HG03469 (cell line): Measurements from ENCODE around the gene WNT8A.
"Not testable (repeated sequence)": the region's sequence is repeated elsewhere in the genome, so short reads cannot be mapped to it uniquely, and the experiment has no call there.

ENCODE experiments used
- ATAC-seq: cut with Tn5 transposase; IDR thresholded peaks from one replicate; pipeline ENCODE4 v1.9.1; 2021; ENCODE audit warnings: mild to moderate bottlenecking, moderate library complexity, moderate number of reproducible peaks; ENCODE audit not compliant: unreplicated experiment

Gene WNT8A

GRCh38 chr5:138083702-138084101 lies at the start of gene WNT8A:
Gene WNT8A (plus strand): TSS chr5:138084033. CDS start chr5:138084128, 95 bp downstream.
- no peak for ATAC-seq

- ATAC-seq: peak; percentile 30
Observed at GRCh38 chr5:138035605-138036537, 48.0 kb upstream of the WNT8A start.

- ATAC-seq: no peak
Observed at GRCh38 chr5:138037271-138037670, 46.6 kb upstream of the WNT8A start.

GRCh38 chr5:138037907-138038633 lies 45.8 kb upstream of the WNT8A start:
- ATAC-seq: no peak

GRCh38 chr5:138038826-138039225 lies 45.0 kb upstream of the WNT8A start:
- no peak for ATAC-seq

- not testable (repeated sequence) for ATAC-seq
Observed at GRCh38 chr5:138045283-138045682, 38.5 kb upstream of the WNT8A start.

- ATAC-seq: no peak
Observed at GRCh38 chr5:138051441-138052296, 32.2 kb upstream of the WNT8A start.

GRCh38 chr5:138052718-138053117 lies 31.1 kb upstream of the WNT8A start:
- ATAC-seq: not testable (repeated sequence)

GRCh38 chr5:138053554-138053953 lies 30.3 kb upstream of the WNT8A start:
- ATAC-seq: no peak

- ATAC-seq: no peak
Observed at GRCh38 chr5:138054206-138054605, 29.6 kb upstream of the WNT8A start.

- no peak for ATAC-seq
Observed at GRCh38 chr5:138054847-138055558, 28.8 kb upstream of the WNT8A start.

GRCh38 chr5:138064526-138064925 lies 19.3 kb upstream of the WNT8A start:
- no peak for ATAC-seq

GRCh38 chr5:138065102-138065501 lies 18.7 kb upstream of the WNT8A start:
- ATAC-seq: no peak

GRCh38 chr5:138067945-138068344 lies 15.9 kb upstream of the WNT8A start:
- ATAC-seq: no peak

- no peak for ATAC-seq
Observed at GRCh38 chr5:138068742-138069600, 14.9 kb upstream of the WNT8A start.

- not testable (repeated sequence) for ATAC-seq
Observed at GRCh38 chr5:138070026-138070425, 13.8 kb upstream of the WNT8A start.

GRCh38 chr5:138077064-138077696 lies 6.7 kb upstream of the WNT8A start:
- ATAC-seq: no peak

GRCh38 chr5:138078006-138078643 lies 5.7 kb upstream of the WNT8A start:
- no peak for ATAC-seq
